Lower leg skin (tissue), 3 donors: ENCODE measurements around the gene ACADM.

Experiments
- POLR2A ChIP-seq, 2 donors: fragments of 450-650 bp; IDR thresholded peaks; one replicate each; pipeline ENCODE4 v1.6.1; 2016 to 2017; ENCODE audit warnings: antibody characterized with exemption in 2 of 2, mild to moderate bottlenecking in 1 of 2, moderate library complexity in 1 of 2
- TF ChIP-seq, protein P1 (sequence below), 3 donors: fragments of 450-650 bp; IDR thresholded peaks; one replicate each; pipeline ENCODE4 v1.5.1; 2016; ENCODE audit warnings: antibody characterized with exemption in 3 of 3, mild to moderate bottlenecking in 3 of 3, moderate library complexity in 2 of 3

DNA sequence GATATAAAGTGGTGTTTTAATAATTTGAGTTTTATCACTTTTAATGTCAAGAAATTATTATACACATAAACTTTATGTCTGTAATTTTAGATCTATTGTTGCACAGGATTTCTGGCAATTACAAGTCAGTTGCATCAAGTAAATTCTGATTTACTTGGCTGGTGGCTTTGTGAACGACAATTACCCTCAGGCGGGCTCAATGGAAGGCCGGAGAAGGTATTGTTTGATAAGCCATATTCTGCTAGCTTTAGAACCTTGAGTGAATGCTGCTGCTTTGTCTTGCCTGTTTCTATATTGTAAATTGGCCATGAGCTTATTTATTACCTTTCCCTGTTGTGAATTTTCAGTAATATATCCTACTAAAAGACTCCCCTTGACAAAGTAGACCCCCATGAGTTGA lies 67.6 kb downstream of the ACADM start:
- TF ChIP-seq, protein P1, sequence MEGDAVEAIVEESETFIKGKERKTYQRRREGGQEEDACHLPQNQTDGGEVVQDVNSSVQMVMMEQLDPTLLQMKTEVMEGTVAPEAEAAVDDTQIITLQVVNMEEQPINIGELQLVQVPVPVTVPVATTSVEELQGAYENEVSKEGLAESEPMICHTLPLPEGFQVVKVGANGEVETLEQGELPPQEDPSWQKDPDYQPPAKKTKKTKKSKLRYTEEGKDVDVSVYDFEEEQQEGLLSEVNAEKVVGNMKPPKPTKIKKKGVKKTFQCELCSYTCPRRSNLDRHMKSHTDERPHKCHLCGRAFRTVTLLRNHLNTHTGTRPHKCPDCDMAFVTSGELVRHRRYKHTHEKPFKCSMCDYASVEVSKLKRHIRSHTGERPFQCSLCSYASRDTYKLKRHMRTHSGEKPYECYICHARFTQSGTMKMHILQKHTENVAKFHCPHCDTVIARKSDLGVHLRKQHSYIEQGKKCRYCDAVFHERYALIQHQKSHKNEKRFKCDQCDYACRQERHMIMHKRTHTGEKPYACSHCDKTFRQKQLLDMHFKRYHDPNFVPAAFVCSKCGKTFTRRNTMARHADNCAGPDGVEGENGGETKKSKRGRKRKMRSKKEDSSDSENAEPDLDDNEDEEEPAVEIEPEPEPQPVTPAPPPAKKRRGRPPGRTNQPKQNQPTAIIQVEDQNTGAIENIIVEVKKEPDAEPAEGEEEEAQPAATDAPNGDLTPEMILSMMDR (IDR thresholded peaks at IDR 0.05), result no peak
- TF ChIP-seq POLR2A (IDR thresholded peaks at IDR 0.05), result no peak
